Ascending aorta (tissue), 2 donors: ENCODE data around the gene PLD6. TPM values are rescaled to one million over a fixed set of nuclear protein-coding genes. Genes with fewer than 3 reads are reported as not detected.

Experiments used
- DNase-seq, 2 donors: peaks; one replicate each; pipeline ENCODE4 v3.0.0-alpha.2; 2019; ENCODE audit warnings: low spot score in 2 of 2
- H3K27ac ChIP-seq, 2 donors: fragments of 200-600 bp; sonication (generic); one replicate each; pipeline ENCODE4 v1.5.1; 2016 to 2017; ENCODE audit warnings: mild to moderate bottlenecking in 1 of 2
- H3K27me3 ChIP-seq: fragments of 200-600 bp; sonication (generic); one replicate; pipeline ENCODE4 v1.5.1; 2017
- H3K36me3 ChIP-seq, 2 donors: fragments of 200-600 bp; sonication (generic); one replicate each; pipeline ENCODE4 v1.5.1; 2016
- H3K4me1 ChIP-seq, 2 donors: fragments of 200-600 bp; sonication (generic); one replicate each; pipeline ENCODE4 v1.5.1; 2016 to 2017; ENCODE audit warnings: mild to moderate bottlenecking in 1 of 2
- H3K4me3 ChIP-seq, 2 donors: fragments of 200-600 bp; sonication (generic); one replicate each; pipeline ENCODE4 v1.5.1; 2016 to 2017; ENCODE audit warnings: mild to moderate bottlenecking in 1 of 2
- H3K9me3 ChIP-seq, 2 donors: fragments of 200-600 bp; sonication (generic); one replicate each; pipeline ENCODE4 v1.5.1; 2016
- intact Hi-C: fragments of 100-400 bp; cut with DNase I; formaldehyde crosslinking; loops from one replicate; pipeline ENCODE4 v1.15.1; 2023
- total RNA-seq: library from RNA; depleted of rRNA; stranded (reverse); fragments of >200 nt; gene quantifications from one replicate; pipeline ENCODE4 v1.1.0, GENCODE V29; 2016
- TF ChIP-seq, protein P1 (sequence below), 3 experiments: fragments of 200-600 bp in 2 of 3; fragments of 450-650 bp in 1 of 3; sonication (generic) in 2 of 3; IDR thresholded peaks; one replicate each; pipeline ENCODE4 v1.5.1; 2016 to 2019; ENCODE audit warnings: antibody characterized with exemption in 3 of 3, mild to moderate bottlenecking in 1 of 3, moderate library complexity in 1 of 3

The PLD6 gene
- total RNA-seq, 1 donor from 2014 or later, result 0.32 TPM

DNA sequence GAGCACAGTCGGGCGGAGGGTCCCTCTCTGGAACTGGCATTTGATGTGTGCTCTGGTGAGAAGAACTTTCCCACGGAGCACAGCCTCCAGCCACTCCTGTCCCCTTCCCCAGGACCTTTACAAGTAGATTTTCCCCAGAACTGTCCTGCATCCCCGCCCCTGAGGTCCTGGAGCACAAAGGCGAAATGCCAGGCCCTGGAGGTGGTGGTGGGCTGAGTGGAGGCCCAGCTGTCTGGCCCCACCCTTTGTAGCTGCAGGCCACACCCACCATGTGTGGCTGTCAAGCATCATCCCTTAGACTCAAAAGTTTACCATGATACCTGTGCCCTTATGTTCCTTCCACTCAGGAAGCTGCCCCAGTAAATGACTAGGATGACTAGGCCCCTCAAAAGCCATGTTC is 37.7 kb downstream of the PLD6 start:
- intact Hi-C loops, result no loop called here
- H3K36me3 ChIP-seq, result peaks cover 71 to 87% of the 10 kb centered on the region in 2 donors
- no peak overlapping the region for H3K4me3 ChIP-seq
- H3K4me1 ChIP-seq, result no peaks in the 10 kb centered on the region
- no peak overlapping the region for H3K27ac ChIP-seq
- no peaks in the 10 kb centered on the region for H3K27me3 ChIP-seq
- TF ChIP-seq, protein P1, sequence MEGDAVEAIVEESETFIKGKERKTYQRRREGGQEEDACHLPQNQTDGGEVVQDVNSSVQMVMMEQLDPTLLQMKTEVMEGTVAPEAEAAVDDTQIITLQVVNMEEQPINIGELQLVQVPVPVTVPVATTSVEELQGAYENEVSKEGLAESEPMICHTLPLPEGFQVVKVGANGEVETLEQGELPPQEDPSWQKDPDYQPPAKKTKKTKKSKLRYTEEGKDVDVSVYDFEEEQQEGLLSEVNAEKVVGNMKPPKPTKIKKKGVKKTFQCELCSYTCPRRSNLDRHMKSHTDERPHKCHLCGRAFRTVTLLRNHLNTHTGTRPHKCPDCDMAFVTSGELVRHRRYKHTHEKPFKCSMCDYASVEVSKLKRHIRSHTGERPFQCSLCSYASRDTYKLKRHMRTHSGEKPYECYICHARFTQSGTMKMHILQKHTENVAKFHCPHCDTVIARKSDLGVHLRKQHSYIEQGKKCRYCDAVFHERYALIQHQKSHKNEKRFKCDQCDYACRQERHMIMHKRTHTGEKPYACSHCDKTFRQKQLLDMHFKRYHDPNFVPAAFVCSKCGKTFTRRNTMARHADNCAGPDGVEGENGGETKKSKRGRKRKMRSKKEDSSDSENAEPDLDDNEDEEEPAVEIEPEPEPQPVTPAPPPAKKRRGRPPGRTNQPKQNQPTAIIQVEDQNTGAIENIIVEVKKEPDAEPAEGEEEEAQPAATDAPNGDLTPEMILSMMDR (IDR thresholded peaks at IDR 0.05), result no peak
- no peaks in the 10 kb centered on the region for H3K9me3 ChIP-seq
- DNase-seq, result no peak

DNA sequence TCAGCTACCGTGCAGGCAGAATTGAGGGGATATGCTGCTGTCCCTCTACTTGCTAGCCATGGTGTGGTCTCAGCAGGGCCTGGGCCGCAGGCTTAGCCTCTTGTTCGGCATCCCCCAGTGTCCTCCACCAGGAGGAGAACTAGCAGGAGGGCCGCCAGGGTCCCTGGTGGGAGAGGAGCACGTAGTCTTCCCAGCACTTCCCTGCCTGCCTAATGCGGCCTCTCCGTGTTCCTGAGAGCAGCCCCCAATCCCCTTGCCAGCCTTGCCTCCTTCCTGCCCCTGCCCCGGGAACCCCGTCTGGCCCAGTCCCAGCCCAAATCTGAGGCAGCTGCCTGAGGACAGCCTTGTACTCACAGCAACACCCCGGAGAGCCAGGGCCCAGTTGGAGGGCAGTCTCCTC is 38.1 kb downstream of the PLD6 start:
- TF ChIP-seq, protein P1 (IDR thresholded peaks at IDR 0.05), result no peak
- Histone ChIP-seq H3K27ac (no peak overlapping the region), H3K9me3 (no peaks in the 10 kb centered on the region), H3K27me3 (no peaks in the 10 kb centered on the region), H3K4me3 (no peak overlapping the region), H3K4me1 (no peaks in the 10 kb centered on the region), H3K36me3 (peaks cover 71 to 85% of the 10 kb centered on the region in 2 donors)
- intact Hi-C loops, result no loop called here
- DNase-seq, result no peak

DNA sequence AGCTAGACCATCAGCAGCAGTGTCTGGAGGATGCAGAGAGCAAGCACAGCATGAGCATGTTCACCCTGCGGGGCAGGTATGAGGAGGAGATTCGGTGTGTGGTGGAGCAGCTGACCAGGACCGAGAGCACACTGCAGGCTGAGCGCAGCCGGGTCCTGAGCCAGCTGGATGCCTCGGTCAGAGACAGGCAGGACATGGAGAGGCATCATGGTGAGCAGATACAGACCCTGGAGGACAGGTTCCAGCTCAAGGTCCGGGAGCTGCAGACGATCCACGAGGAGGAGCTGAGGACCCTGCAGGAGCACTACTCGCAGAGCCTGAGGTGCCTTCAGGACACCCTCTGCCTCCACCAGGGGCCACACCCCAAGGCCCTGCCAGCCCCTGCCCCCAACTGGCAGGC is 38.8 kb downstream of the PLD6 start:
- intact Hi-C loops, result no loop called here
- H3K4me1 ChIP-seq, result no peaks in the 10 kb centered on the region
- H3K9me3 ChIP-seq, result no peaks in the 10 kb centered on the region
- TF ChIP-seq, protein P1 (IDR thresholded peaks at IDR 0.05), result no peak
- no peaks in the 10 kb centered on the region for H3K27me3 ChIP-seq
- H3K4me3 ChIP-seq, result no peak overlapping the region
- no peak for DNase-seq
- peaks cover 68 to 85% of the 10 kb centered on the region in 2 donors for H3K36me3 ChIP-seq
- H3K27ac ChIP-seq, result no peak overlapping the region

DNA sequence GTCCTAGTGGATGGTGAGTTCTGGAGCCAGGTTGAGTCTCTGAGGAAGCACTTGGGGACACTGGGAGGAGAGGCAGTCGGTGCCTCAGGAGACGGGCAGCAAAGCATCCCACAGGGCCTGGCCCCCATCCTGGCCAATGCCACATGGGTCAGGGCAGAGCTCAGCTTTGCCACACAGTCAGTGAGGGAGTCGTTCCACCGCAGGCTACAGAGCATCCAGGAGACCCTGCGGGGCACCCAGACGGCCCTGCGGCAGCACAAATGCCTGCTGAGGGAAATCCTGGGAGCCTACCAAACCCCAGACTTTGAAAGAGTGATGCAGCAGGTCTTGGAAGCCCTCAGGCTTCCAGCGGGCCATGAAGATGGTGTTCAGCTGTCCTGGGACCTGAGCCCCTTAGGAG is 39.7 kb downstream of the PLD6 start:
- DNase-seq, result no peak
- H3K27ac ChIP-seq, result no peak overlapping the region
- no peak overlapping the region for H3K4me3 ChIP-seq
- intact Hi-C loops, result no loop called here
- TF ChIP-seq, protein P1 (IDR thresholded peaks at IDR 0.05), result no peak
- no peaks in the 10 kb centered on the region for H3K27me3 ChIP-seq
- peaks cover 61 to 85% of the 10 kb centered on the region in 2 donors for H3K36me3 ChIP-seq
- no peaks in the 10 kb centered on the region for H3K4me1 ChIP-seq
- H3K9me3 ChIP-seq, result no peaks in the 10 kb centered on the region

DNA sequence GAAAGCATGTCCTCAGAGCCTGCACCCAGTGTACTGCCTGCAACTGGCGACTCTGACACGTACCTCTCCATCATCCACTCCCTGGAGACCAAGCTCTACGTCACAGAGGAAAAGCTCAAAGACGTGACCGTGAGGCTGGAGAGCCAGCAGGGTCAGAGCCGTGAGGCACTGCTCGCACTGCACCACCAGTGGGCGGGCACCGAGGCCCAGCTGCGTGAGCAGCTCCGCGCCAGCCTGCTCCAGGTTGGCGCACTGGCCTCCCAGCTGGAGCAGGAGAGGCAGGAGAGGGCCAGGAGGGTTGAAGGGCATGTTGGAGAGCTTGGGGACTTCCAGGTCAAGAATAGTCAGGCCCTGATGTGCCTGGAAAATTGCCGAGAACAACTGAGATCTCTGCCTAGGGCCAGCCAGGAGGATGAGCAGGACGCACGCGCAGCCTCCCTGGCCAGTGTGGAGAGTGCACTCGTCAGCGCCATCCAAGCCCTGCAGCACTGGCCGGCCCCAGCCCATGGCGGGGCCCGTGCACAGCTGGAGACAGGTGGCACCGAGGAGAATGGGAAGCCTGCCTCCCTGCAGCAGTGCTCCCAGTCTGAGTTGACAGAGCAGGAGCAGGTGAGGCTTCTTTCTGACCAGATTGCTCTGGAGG is 40.3 kb downstream of the PLD6 start:
- DNase-seq, result no peak
- Histone ChIP-seq H3K4me3 (no peak overlapping the region), H3K36me3 (peaks cover 67 to 88% of the 10 kb centered on the region in 2 donors), H3K4me1 (no peaks in the 10 kb centered on the region), H3K27ac (no peak overlapping the region), H3K27me3 (no peaks in the 10 kb centered on the region), H3K9me3 (no peaks in the 10 kb centered on the region)
- intact Hi-C loops, result no loop called here
- TF ChIP-seq, protein P1 (IDR thresholded peaks at IDR 0.05), result no peak

DNA sequence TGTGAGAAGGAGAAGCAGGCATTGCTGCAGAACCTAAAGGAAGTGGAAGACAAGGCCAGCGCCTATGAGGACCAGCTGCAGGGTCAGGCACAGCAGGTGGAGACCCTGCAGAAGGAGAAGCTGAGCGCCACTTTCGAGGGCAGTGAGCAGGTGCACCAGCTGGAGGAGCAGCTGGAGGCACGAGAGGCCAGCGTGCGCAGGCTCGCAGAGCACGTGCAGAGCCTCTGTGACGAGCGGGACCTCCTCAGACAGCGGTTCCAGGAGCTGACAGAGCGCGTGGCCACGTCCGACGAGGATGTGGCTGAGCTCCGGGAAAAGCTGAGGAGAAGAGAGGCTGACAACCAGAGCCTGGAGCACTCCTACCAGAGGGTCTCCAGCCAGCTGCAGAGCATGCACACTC is 41.5 kb downstream of the PLD6 start:
- Histone ChIP-seq H3K36me3 (peaks cover 76 to 90% of the 10 kb centered on the region in 2 donors), H3K4me1 (no peaks in the 10 kb centered on the region), H3K27ac (no peak overlapping the region), H3K27me3 (no peaks in the 10 kb centered on the region), H3K4me3 (no peak overlapping the region), H3K9me3 (no peaks in the 10 kb centered on the region)
- DNase-seq, result no peak
- TF ChIP-seq, protein P1 (IDR thresholded peaks at IDR 0.05), result no peak
- intact Hi-C loops, result no loop called here
